HG03280 (cell line): ENCODE results near the gene SIMC1.

Experiments used
- ATAC-seq: cut with Tn5 transposase; IDR thresholded peaks from one replicate; pipeline ENCODE4 v1.9.1; 2021; ENCODE audit warnings: mild to moderate bottlenecking, moderate library complexity; ENCODE audit not compliant: unreplicated experiment

SIMC1 gene

DNA sequence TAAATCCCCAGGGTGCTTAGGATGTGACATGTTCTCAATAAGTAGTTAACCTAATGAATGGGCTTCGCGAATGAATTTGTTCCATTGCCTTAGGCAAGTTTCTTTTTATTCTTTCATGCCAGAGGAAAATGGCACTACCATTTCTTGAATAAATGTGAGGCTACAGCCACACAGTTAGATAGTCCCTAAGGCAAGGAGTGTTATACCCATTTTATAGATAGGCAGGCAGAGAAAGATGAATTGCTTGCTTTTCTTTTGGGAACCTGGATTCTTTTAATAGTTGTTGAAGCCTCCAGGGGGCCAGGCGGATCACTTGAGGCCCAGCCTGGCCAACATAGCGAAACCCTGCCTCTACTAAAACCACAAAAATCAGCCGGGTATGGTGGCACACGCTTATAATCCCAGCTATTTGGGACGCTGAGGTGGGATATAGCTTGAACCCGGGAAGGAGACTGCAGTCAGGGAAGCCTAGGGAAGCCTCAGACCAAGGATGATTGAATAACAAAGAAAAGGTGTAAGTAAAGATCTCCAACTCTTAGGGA, 149.2 kb downstream of the SIMC1 start:
- no peak for ATAC-seq

GRCh38 chr5:176388003-176388443, 149.8 kb downstream of the SIMC1 start:
- ATAC-seq = peak; percentile 0

DNA sequence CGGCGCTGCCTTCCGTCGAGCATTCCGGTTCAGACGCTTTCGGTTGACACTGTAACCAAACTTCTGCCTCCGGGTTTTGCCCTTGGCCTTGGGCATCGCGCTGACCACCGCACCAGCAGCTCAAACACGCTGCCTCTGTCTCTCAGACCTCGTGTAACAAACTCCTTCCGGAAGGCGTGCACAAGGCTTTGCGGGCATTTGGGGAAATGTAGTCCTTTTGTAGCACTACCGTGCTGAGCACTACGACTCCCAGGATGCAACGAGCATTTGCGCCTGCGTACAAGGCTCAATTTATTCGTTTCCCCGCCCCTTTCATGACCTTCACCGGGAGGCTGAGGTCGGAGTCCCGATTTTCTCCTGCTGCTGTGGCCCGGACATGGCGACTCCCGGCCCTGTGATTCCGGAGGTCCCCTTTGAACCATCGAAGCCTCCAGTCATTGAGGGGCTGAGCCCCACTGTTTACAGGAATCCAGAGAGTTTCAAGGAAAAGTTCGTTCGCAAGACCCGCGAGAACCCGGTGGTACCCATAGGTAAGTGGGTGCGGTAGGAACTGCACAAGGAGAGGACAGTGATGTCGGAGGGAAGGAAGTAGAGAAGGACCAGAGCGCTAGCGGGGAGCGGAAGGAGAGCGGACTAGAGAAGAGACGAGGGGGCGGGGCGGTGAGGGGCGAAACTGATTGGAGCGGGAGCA, 150.4 kb downstream of the SIMC1 start, which contains the start of the genes HIGD2A and NOP16:
TSS of gene HIGD2A (plus strand) at position 308 of the 691 bp plus-strand sequence. CDS start at position 377, 69 bp downstream.
TSS of gene NOP16 (minus strand) at position 155 of the 691 bp plus-strand sequence. CDS start at position 96, 59 bp downstream.
- ATAC-seq = peak; percentile 90

GRCh38 chr5:176389135-176390123, 151.2 kb downstream of the SIMC1 start:
- peak; percentile 33 for ATAC-seq

DNA sequence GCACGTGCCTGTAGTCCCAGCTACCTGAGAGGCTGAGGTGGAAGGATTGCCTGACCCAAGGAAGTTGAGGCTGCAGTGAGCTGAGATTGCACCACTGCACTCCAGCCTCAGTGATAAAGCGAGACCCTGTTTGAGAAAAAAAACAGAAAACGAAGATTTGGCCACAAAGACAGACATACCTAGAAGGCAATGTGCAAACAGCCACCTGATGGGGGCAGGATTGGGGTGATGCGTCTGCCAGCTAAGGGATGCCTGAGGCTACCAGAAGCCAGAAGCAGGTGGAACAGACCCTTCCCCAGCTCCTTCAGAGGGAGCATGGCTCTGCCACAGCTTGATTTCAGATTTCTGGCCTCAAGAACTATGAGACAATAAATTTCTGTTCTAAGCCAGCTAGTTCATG, 153.3 kb downstream of the SIMC1 start:
- ATAC-seq = no peak

GRCh38 chr5:176391999-176392398, 153.8 kb downstream of the SIMC1 start:
- no peak for ATAC-seq

DNA sequence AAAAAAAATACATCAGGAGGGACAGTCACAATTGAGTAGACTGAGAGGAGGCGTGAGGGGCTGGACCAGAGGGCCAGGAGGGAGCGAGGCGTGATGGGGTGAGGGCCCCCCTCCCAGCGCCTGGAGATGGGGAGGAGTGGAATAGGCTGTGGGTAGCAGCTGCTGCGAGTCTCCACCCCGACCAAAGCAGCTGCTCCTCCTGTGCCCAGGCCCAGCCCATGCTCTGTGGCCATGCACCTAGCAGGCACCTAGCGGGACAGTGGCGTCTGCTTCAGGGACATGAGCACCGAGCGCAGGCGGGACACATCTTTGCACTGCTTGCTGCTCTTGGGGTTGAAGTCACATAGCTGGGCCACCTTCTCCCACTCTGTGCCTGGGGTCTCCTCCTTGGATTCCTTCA, 154.3 kb downstream of the SIMC1 start:
- no peak for ATAC-seq

GRCh38 chr5:176394096-176394495, 155.9 kb downstream of the SIMC1 start:
- ATAC-seq = no peak

DNA sequence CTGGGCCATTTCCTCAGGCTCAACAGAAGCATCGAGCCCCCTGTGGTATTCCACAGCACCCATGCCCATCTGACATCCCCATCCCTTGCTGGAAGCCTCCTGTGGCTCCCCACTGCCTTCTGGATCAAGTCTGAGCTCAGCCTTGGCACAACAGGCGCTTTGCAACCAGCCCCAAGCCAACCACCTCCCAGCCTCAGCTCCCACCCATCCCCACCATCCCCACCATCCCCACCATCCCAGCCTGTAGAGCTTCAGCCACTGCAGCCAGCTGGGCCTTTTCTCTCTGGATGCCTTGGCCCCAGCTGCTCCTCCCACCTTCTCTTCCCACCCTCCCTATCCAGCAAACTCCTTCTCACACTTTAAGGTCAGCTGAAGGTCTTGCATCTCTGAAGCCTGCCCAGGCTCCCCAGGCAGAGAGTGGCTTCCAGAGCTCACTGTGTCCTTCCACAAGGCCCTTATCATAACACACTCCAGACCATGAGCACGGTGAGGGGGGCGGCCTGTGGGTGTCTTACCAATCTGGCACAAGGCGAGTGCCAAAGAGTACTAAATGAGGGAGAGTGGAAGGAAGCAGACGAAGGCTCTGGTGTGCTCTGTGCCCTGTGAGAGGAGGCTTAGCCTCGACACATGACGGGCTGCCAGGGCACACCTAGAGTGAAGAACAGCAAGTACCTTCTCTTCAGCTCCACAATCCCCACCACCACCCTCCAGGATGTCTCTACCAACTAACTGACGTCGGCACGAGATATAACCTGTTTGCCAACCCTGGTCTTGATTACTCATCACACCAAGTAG, 156.9 kb downstream of the SIMC1 start:
- no peak for ATAC-seq
